ENCODE measurements around the gene MESD.

Gene MESD

DNA sequence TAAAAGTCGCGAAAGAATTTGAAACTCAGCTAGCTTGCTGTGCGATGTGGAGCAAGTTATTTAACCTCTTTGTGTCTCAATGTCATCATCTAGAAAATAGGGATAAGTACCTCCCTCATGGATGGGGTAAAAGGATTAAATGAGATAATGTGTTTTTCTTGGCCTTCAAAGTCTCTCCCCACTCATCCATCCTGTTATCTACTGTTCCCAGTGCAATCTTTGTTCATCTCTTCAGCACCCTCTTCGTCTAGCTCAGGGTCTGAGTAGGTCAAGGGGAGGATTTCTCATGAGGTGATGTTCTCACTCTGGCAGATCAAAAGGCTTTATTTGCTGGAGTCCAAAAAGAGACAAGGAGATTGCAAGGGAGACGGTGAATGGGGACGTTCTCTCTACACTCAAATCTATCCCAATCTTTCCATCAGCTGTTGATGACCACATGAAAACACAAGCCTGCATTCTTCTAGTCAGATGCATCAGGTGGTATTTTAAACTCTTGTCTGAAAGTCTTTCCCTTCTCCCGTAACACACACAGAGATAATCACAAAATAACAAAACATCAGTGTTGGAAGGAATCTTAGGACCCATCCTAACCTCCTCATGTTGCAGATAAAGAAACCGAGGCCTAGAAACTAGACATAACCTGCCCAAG, 1.3 kb downstream of the MESD start:
- TF ChIP-seq, protein P1, sequence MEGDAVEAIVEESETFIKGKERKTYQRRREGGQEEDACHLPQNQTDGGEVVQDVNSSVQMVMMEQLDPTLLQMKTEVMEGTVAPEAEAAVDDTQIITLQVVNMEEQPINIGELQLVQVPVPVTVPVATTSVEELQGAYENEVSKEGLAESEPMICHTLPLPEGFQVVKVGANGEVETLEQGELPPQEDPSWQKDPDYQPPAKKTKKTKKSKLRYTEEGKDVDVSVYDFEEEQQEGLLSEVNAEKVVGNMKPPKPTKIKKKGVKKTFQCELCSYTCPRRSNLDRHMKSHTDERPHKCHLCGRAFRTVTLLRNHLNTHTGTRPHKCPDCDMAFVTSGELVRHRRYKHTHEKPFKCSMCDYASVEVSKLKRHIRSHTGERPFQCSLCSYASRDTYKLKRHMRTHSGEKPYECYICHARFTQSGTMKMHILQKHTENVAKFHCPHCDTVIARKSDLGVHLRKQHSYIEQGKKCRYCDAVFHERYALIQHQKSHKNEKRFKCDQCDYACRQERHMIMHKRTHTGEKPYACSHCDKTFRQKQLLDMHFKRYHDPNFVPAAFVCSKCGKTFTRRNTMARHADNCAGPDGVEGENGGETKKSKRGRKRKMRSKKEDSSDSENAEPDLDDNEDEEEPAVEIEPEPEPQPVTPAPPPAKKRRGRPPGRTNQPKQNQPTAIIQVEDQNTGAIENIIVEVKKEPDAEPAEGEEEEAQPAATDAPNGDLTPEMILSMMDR (IDR thresholded peaks at IDR 0.05) = no peak
- no peaks in the 10 kb centered on the region for H3K9me3 ChIP-seq

DNA sequence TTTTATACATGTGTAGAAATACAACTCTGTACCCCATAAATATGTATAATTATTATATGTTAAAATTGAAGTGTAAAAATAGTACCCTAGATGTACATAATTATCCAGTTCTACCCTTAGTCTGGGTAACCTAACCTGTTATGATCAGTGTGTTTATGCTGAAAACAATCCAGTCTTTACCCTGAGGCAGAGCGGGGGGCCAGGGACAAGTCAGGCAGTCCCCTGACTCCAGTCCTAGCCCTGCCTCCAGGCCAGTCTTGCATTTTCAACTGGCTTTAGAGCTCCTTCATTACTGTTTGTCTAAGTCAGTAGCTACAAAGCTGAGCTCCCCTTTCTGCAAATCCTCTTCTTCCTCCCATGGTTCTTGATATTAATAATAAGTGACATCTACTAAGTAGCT, 3.1 kb downstream of the MESD start:
- H3K27me3 ChIP-seq = no peaks in the 10 kb centered on the region
- no peak overlapping the region for H3K4me3 ChIP-seq (ENCODE audit: low read depth in 1 of 2, low read length in 1 of 2)
- TF ChIP-seq, protein P1 (IDR thresholded peaks at IDR 0.05) = no peak
- H3K36me3 ChIP-seq = no peaks in the 10 kb centered on the region
- no peaks in the 10 kb centered on the region for H3K9me3 ChIP-seq
- no peak overlapping the region for H3K27ac ChIP-seq
- peaks cover 34 to 39% of the 10 kb centered on the region in 2 experiments for H3K4me1 ChIP-seq (ENCODE audit: control insufficient read depth in 1 of 2, insufficient read depth in 1 of 2, low read depth in 1 of 2, low read length in 1 of 2)

More for the DNA sequence above, 1.3 kb downstream of the MESD start:
- H3K4me1 ChIP-seq (ENCODE audit: control insufficient read depth in 1 of 2, insufficient read depth in 1 of 2, low read depth in 1 of 2, low read length in 1 of 2) = peaks cover 34 to 38% of the 10 kb centered on the region in 2 experiments
- H3K27ac ChIP-seq = peak overlapping the region; percentile 81
- no peaks in the 10 kb centered on the region for H3K27me3 ChIP-seq
- peak overlapping the region in 1 of 2 experiments; percentile 88 for H3K4me3 ChIP-seq (ENCODE audit: low read depth in 1 of 2, low read length in 1 of 2)
- H3K36me3 ChIP-seq = no peaks in the 10 kb centered on the region

DNA sequence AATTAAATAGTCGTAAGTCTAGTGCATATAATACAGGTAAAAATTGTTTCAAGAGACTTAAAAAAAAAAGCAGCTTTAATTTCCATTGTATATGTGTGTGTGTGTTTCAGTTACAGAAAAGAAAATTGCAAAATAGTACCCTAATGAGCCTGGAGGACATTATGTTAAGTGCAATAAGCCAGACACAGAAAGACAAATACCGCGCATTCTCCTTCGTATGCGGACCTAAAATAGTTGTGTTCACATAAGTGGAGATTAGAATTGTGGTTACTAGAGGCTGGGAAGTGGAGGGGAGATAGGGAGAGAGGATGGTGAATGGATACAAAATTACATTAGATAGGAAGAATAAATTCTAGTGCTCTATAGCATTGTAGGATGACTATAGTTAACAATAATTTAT, 3.6 kb downstream of the MESD start:
- Histone ChIP-seq H3K27ac (no peak overlapping the region), H3K9me3 (no peaks in the 10 kb centered on the region), H3K4me3 (ENCODE audit: low read depth in 1 of 2, low read length in 1 of 2) (no peak overlapping the region), H3K36me3 (peaks cover 2% of the 10 kb centered on the region), H3K27me3 (no peaks in the 10 kb centered on the region), H3K4me1 (ENCODE audit: control insufficient read depth in 1 of 2, insufficient read depth in 1 of 2, low read depth in 1 of 2, low read length in 1 of 2) (peaks cover 34 to 39% of the 10 kb centered on the region in 2 experiments)
- TF ChIP-seq, protein P1 (IDR thresholded peaks at IDR 0.05) = no peak

DNA sequence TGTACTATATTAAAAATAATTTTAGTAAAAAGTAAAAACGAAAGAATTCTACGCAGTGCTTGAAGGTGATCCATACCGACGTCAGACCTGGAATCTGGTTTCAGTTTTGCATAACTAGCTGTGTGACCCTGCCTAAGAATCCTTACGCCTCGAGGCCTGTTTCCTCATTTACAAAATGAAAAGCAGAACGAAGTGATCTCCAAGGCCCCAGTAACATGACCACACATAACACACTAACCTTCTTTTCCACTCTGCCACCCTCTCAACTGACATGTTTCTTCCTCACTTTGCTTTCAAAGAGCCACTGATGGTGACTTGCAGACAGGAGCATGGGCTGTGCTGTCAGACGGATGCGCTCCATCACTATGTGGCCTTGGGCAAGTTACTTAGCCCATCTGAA, 4.8 kb downstream of the MESD start:
- Histone ChIP-seq H3K27me3 (no peaks in the 10 kb centered on the region), H3K27ac (peak overlapping the region; percentile 90), H3K36me3 (peaks cover 11% of the 10 kb centered on the region), H3K4me1 (ENCODE audit: control insufficient read depth in 1 of 2, insufficient read depth in 1 of 2, low read depth in 1 of 2, low read length in 1 of 2) (peaks cover 28 to 31% of the 10 kb centered on the region in 2 experiments), H3K4me3 (ENCODE audit: low read depth in 1 of 2, low read length in 1 of 2) (peak overlapping the region; percentile 11 to 19), H3K9me3 (no peaks in the 10 kb centered on the region)
- TF ChIP-seq, protein P1 (IDR thresholded peaks at IDR 0.05) = peak; percentile 20

DNA sequence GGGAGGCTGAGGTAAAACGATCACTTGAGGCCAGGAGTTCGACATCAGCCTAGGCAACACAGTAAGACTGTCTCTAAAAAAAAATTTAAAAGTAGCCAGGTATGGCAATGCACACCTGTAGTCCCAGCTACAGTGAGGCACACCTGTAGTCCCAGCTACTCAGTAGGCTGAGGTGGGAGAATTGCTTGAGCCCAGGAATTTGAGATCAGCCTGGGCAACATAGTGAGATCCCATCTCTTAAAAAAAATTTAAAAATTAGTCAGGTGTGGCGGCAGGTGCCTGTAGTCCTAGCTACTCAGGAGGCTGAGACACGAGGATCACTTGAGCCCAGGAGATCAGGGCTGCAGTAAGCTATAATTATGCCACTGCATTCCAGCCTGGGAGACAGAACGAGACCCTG, 6.8 kb downstream of the MESD start:
- TF ChIP-seq, protein P1 (IDR thresholded peaks at IDR 0.05) = no peak
- peaks cover 32% of the 10 kb centered on the region for H3K36me3 ChIP-seq
- no peaks in the 10 kb centered on the region for H3K9me3 ChIP-seq
- H3K27ac ChIP-seq = peak overlapping the region; percentile 45
- H3K4me1 ChIP-seq (ENCODE audit: control insufficient read depth in 1 of 2, insufficient read depth in 1 of 2, low read depth in 1 of 2, low read length in 1 of 2) = peaks cover 15 to 19% of the 10 kb centered on the region in 2 experiments
- no peak overlapping the region for H3K4me3 ChIP-seq (ENCODE audit: low read depth in 1 of 2, low read length in 1 of 2)
- no peaks in the 10 kb centered on the region for H3K27me3 ChIP-seq
